ENCODE measurements around the gene TMEM120A. TPM values are rescaled to one million over a fixed set of nuclear protein-coding genes. Genes with fewer than 3 reads are reported as not detected.

TMEM120A gene
- total RNA-seq, 1 donor from 2014 or later: 33.8 TPM

- DNase-seq (ENCODE audit: low read depth, low spot score): no peak
Measured at GRCh38 chr7:75995996-75996395, 1.6 kb upstream of the TMEM120A start.

GRCh38 chr7:75995052-75995471 lies 667 bp upstream of the TMEM120A start:
- DNase-seq (ENCODE audit: low read depth, low spot score): no peak

GRCh38 chr7:75993689-75994387 lies 557 bp downstream of the TMEM120A start:
- DNase-seq (ENCODE audit: low read depth, low spot score): no peak

- no peak for DNase-seq (ENCODE audit: low read depth, low spot score)
Measured at GRCh38 chr7:75992083-75992755, 2.2 kb downstream of the TMEM120A start.

GRCh38 chr7:75991531-75992082 lies 2.8 kb downstream of the TMEM120A start:
- no peak for DNase-seq (ENCODE audit: low read depth, low spot score)

- DNase-seq (ENCODE audit: low read depth, low spot score): no peak
Measured at GRCh38 chr7:75989500-75990388, 4.7 kb downstream of the TMEM120A start.

- DNase-seq (ENCODE audit: low read depth, low spot score): no peak
Measured at GRCh38 chr7:75988568-75989499, 5.6 kb downstream of the TMEM120A start.

- DNase-seq (ENCODE audit: low read depth, low spot score): no peak
Measured at GRCh38 chr7:75987805-75988567, 6.4 kb downstream of the TMEM120A start.

GRCh38 chr7:75987026-75987804 lies 7.2 kb downstream of the TMEM120A start:
- DNase-seq (ENCODE audit: low read depth, low spot score): no peak

- DNase-seq (ENCODE audit: low read depth, low spot score): no peak
Measured at GRCh38 chr7:75986147-75986781, 8.1 kb downstream of the TMEM120A start.

- no peak for DNase-seq (ENCODE audit: low read depth, low spot score)
Measured at GRCh38 chr7:75985518-75986146, 8.8 kb downstream of the TMEM120A start.

- DNase-seq (ENCODE audit: low read depth, low spot score): no peak
Measured at GRCh38 chr7:75985009-75985517, 9.3 kb downstream of the TMEM120A start.

- no peak for DNase-seq (ENCODE audit: low read depth, low spot score)
Measured at GRCh38 chr7:75984130-75985008, 10.0 kb downstream of the TMEM120A start.

- no peak for DNase-seq (ENCODE audit: low read depth, low spot score)
Measured at GRCh38 chr7:75983471-75984129, 10.8 kb downstream of the TMEM120A start.

- no peak for DNase-seq (ENCODE audit: low read depth, low spot score)
Measured at GRCh38 chr7:75982306-75983064, 11.9 kb downstream of the TMEM120A start.

Measured in pulmonary artery endothelial cell (primary cell).